A549 (cell line): ENCODE data around the gene TRAK1. TPM values are rescaled to one million over a fixed set of nuclear protein-coding genes. Genes with fewer than 3 reads are reported as not detected.

Experiments
- ATAC-seq, 2 experiments: fragments of 200-7000 bp in 1 of 2; fragments of >200 bp in 1 of 2; cut with Nextera tagmentation in 1 of 2; cut with Tn5 transposase in 1 of 2; 3 replicates each; pipeline versions ENCODE4 v1.8.0 to v1.9.1; 2018 to 2020; ENCODE audit warnings: mild to moderate bottlenecking in 1 of 2, moderate library complexity in 1 of 2
- CTCF ChIA-PET: fragments of 300-600 bp; sonication (Branson Sonifier 250); formaldehyde crosslinking; extraction: SDS; loops from one replicate; lab custom pipeline; 2021; ENCODE audit warnings: antibody characterized with exemption, inconsistent platforms; lab: Yijun Ruan, JAX
- POLR2A ChIA-PET: fragments of 350-600 bp; formaldehyde crosslinking; extraction: SDS; loops from one replicate; lab custom pipeline; 2021; ENCODE audit warnings: antibody characterized with exemption, inconsistent platforms; lab: Yijun Ruan, JAX
- DNase-seq, 2 experiments: peaks; one replicate each; pipeline versions ENCODE4 v3.0.0 to v3.0.0-alpha.2; 2011 to 2016; ENCODE audit warnings: low read depth in 1 of 2, low spot score in 1 of 2
- FAIRE-seq: peaks from 2 replicates; lab custom pipeline; 2011; peaks lifted over from hg19 to GRCh38; lab: Jason Lieb, UNC
- H3K27ac ChIP-seq, 2 experiments: fragments of >200 bp; sonication (Bioruptor Twin); formaldehyde crosslinking; 3 replicates each; pipeline ENCODE4 v1.5.1; 2016 to 2017
- H3K4me1 ChIP-seq: fragments of >200 bp; sonication (Bioruptor Twin); formaldehyde crosslinking; 3 replicates; pipeline ENCODE4 v1.6.1; 2016
- H3K4me2 ChIP-seq: fragments of >200 bp; sonication (Bioruptor Twin); formaldehyde crosslinking; 3 replicates; pipeline ENCODE4 v1.6.1; 2016
- H3K4me3 ChIP-seq: fragments of >200 bp; sonication (Bioruptor Twin); formaldehyde crosslinking; 3 replicates; pipeline ENCODE4 v1.5.1; 2016
- H3K9me3 ChIP-seq: fragments of >200 bp; sonication (Bioruptor Twin); formaldehyde crosslinking; 3 replicates; pipeline ENCODE4 v1.6.1; 2016
- CBX8 ChIP-seq: fragments of 200-600 bp; sonication (generic); IDR thresholded peaks from 2 replicates; pipeline ENCODE4 v1.6.1; 2016
- CEBPB ChIP-seq, 2 experiments: fragments of >200 bp in 1 of 2; sonication (Bioruptor Twin) in 1 of 2; formaldehyde crosslinking in 1 of 2; IDR thresholded peaks; 2 replicates each; pipeline ENCODE4 v1.6.1; 2012 to 2016
- E2F6 ChIP-seq: IDR thresholded peaks from 2 replicates; pipeline ENCODE4 v1.6.1; 2012; ENCODE audit warnings: low read depth, borderline replicate concordance
- ELK1 ChIP-seq: fragments of 150-350 bp; IDR thresholded peaks from 2 replicates; pipeline ENCODE4 v1.6.1; 2014; ENCODE audit warnings: low read depth, mild to moderate bottlenecking, low read length
- EP300 ChIP-seq, 2 experiments: fragments of >200 bp; sonication (Bioruptor Twin); formaldehyde crosslinking; IDR thresholded peaks; 2 replicates in 1 of 2; 3 replicates in 1 of 2; pipeline ENCODE4 v1.6.1; 2016 to 2017
- FOXS1 ChIP-seq: fragments of 250-450 bp; sonication (Bioruptor Pico); IDR thresholded peaks from 2 replicates; pipeline ENCODE4 v1.5.0; 2020; ENCODE audit warnings: mild to moderate bottlenecking, moderate library complexity
- HDAC2 ChIP-seq: fragments of 200-600 bp; sonication (generic); IDR thresholded peaks from 2 replicates; pipeline ENCODE4 v1.6.1; 2016
- HES2 ChIP-seq: fragments of >200 bp; sonication (Bioruptor Twin); formaldehyde crosslinking; IDR thresholded peaks from 2 replicates; pipeline ENCODE4 v1.6.1; 2016
- HOXA7 ChIP-seq: fragments of 250-450 bp; sonication (Bioruptor Pico); IDR thresholded peaks from 2 replicates; pipeline ENCODE4 v1.5.0; 2020; ENCODE audit warnings: mild to moderate bottlenecking, moderate library complexity
- HOXB5 ChIP-seq: fragments of 250-450 bp; sonication (Bioruptor Pico); IDR thresholded peaks from 2 replicates; pipeline ENCODE4 v1.5.0; 2020; ENCODE audit warnings: mild to moderate bottlenecking, moderate library complexity
- KDM1A ChIP-seq: fragments of 200-600 bp; sonication (generic); IDR thresholded peaks from 2 replicates; pipeline ENCODE4 v1.6.1; 2016; ENCODE audit warnings: low read depth, mild to moderate bottlenecking
- KDM5A ChIP-seq: fragments of 200-600 bp; sonication (generic); IDR thresholded peaks from 2 replicates; pipeline ENCODE4 v1.6.1; 2016; ENCODE audit warnings: antibody characterized with exemption, mild to moderate bottlenecking
- MAFK ChIP-seq: fragments of 450-650 bp; IDR thresholded peaks from 2 replicates; pipeline ENCODE4 v1.6.1; 2014; ENCODE audit not compliant: partially characterized antibody
- MAX ChIP-seq: IDR thresholded peaks from 2 replicates; pipeline ENCODE4 v1.6.1; 2012
- MYC ChIP-seq: IDR thresholded peaks from 2 replicates; pipeline ENCODE4 v1.6.1; 2012; ENCODE audit warnings: mild to moderate bottlenecking, inconsistent platforms, low read length, improper control_type of control experiment, borderline replicate concordance
- NFE2L2 ChIP-seq: fragments of 150-350 bp; conservative IDR thresholded peaks from 2 replicates; pipeline ENCODE4 v1.6.1; 2014; ENCODE audit warnings: low read length
- NPAS2 ChIP-seq: fragments of 250-450 bp; sonication (Bioruptor Pico); IDR thresholded peaks from 2 replicates; pipeline ENCODE4 v1.8.0; 2022; ENCODE audit warnings: mild to moderate bottlenecking, moderate library complexity, borderline replicate concordance
- PHF8 ChIP-seq: fragments of 200-600 bp; sonication (generic); IDR thresholded peaks from 2 replicates; pipeline ENCODE4 v1.6.1; 2016; ENCODE audit warnings: low read depth, mild to moderate bottlenecking, antibody characterized with exemption, moderate library complexity, borderline replicate concordance
- POLR2A ChIP-seq: IDR thresholded peaks from 2 replicates; pipeline ENCODE4 v1.6.1; 2012; ENCODE audit warnings: mild to moderate bottlenecking, low read length
- RAD21 ChIP-seq, 2 experiments: fragments of >200 bp in 1 of 2; sonication (Bioruptor Twin) in 1 of 2; formaldehyde crosslinking in 1 of 2; IDR thresholded peaks in 1 of 2; conservative IDR thresholded peaks in 1 of 2; 2 replicates in 1 of 2; 3 replicates in 1 of 2; pipeline ENCODE4 v1.6.1; 2012 to 2018; ENCODE audit warnings: inconsistent platforms in 1 of 2
- RCOR1 ChIP-seq: fragments of 150-350 bp; IDR thresholded peaks from 2 replicates; pipeline ENCODE4 v1.6.1; 2014; ENCODE audit warnings: antibody characterized with exemption, low read length, low read depth
- REST ChIP-seq: fragments of 200-600 bp; sonication (generic); IDR thresholded peaks from 2 replicates; pipeline ENCODE4 v1.6.1; 2016; ENCODE audit warnings: antibody characterized with exemption, mild to moderate bottlenecking, moderate library complexity
- TP53 ChIP-seq: fragments of 250-450 bp; sonication (Bioruptor Pico); IDR thresholded peaks from 2 replicates; pipeline ENCODE4 v1.5.0; 2021; ENCODE audit warnings: mild to moderate bottlenecking, moderate library complexity
- USF2 ChIP-seq: fragments of 450-650 bp; IDR thresholded peaks from 2 replicates; pipeline ENCODE4 v1.6.1; 2014; ENCODE audit warnings: antibody characterized with exemption
- ZFP36 ChIP-seq: fragments of 450-650 bp; IDR thresholded peaks from 2 replicates; pipeline ENCODE4 v1.6.1; 2014; ENCODE audit warnings: borderline replicate concordance; ENCODE audit not compliant: partially characterized antibody
- WGBS: methylation state at CpG from one replicate; pipeline ENCODE4 v1.1.6; 2017; ENCODE audit errors: missing lambda C conversion rate; 5-methylcytosine and 5-hydroxymethylcytosine counted together
- polyA plus RNA-seq, 4 experiments: library from polyadenylated mRNA; depleted of rRNA in 3 of 4; stranded (reverse); fragments of >200 nt; fragmentation: RNase III in 1 of 4; extraction: RNeasy Plus Mini Kit Qiagen cat#74134 plus additional on column Dnase treatment in 1 of 4; gene quantifications; 2 replicates in 3 of 4; 3 replicates in 1 of 4; pipeline ENCODE4 v1.2.3, GENCODE V29; 2011 to 2017

Gene TRAK1
- polyA plus RNA-seq, 2 of the 4 experiments (the other 2 are of a cell fraction): 12.2 to 22.3 TPM

- no peak for TF ChIP-seq ZFP36
Measured at GRCh38 chr3:42230860-42231259, 139.7 kb downstream of the TRAK1 start (continued).

- POLR2A ChIA-PET: no interaction called here
- DNase-seq (no peak), FAIRE-seq (no peak), ATAC-seq (no peak)
- TF ChIP-seq POLR2A: no peak
- no peak for TF ChIP-seq NFE2L2
- peak; percentile 46 for TF ChIP-seq MAFK
- TF ChIP-seq TP53 (CRISPR knock-in tag): no peak
- TF ChIP-seq KDM1A: no peak
- no peak overlapping the region for H3K4me2 ChIP-seq
- no peaks in the 10 kb centered on the region for H3K4me1 ChIP-seq
- no peak overlapping the region for H3K4me3 ChIP-seq
- no peak overlapping the region for H3K27ac ChIP-seq
- peaks cover 9% of the 10 kb centered on the region; the same call in 1 of the 3 replicates for H3K9me3 ChIP-seq
- CTCF ChIA-PET: no interaction called here
Measured at GRCh38 chr3:42235532-42235931, 144.4 kb downstream of the TRAK1 start.

- no peak overlapping the region for H3K27ac ChIP-seq
- H3K4me1 ChIP-seq: no peaks in the 10 kb centered on the region
- DNase-seq (no peak), ATAC-seq (no peak), FAIRE-seq (no peak)
- peaks cover 9% of the 10 kb centered on the region; the same call in 1 of the 3 replicates for H3K9me3 ChIP-seq
- 48% methylated on average over 2 of the region's 2 CpGs for WGBS
- ChIA-PET CTCF (interaction anchor here (1.2 kb wide), 1 partner anchor 11 kb away, joined by 5 read pairs; no protein-coding TSS in a partner anchor), POLR2A (no interaction called here)
- no peak overlapping the region for H3K4me2 ChIP-seq
- no peak overlapping the region for H3K4me3 ChIP-seq
- TF ChIP-seq TP53 (CRISPR knock-in tag): no peak
- TF ChIP-seq HOXA7 (CRISPR knock-in tag): no peak
- no peak for TF ChIP-seq KDM1A
- TF ChIP-seq POLR2A: no peak
- no peak for TF ChIP-seq EP300 (IDR thresholded peaks at IDR 0.05)
- TF ChIP-seq NPAS2 (CRISPR knock-in tag): no peak
- no peak for TF ChIP-seq FOXS1 (CRISPR knock-in tag)
- TF ChIP-seq MAX: no peak
- no peak for TF ChIP-seq CBX8
- no peak for TF ChIP-seq USF2
- no peak for TF ChIP-seq CEBPB (IDR thresholded peaks at IDR 0.05)
Measured at GRCh38 chr3:42236611-42237010, 145.5 kb downstream of the TRAK1 start.

GRCh38 chr3:42246091-42246490 is 154.9 kb downstream of the TRAK1 start:
- POLR2A ChIA-PET: no interaction called here
- no peak for ATAC-seq
- H3K4me3 ChIP-seq: no peak overlapping the region
- DNase-seq: no peak
- no peaks in the 10 kb centered on the region for H3K4me1 ChIP-seq
- no peaks in the 10 kb centered on the region for H3K9me3 ChIP-seq
- CTCF ChIA-PET: interaction anchor here (1.0 to 7.0 kb wide), 7 partner anchors 16 to 301 kb away, joined by 3 to 63 read pairs (median 12); no protein-coding TSS in a partner anchor
- H3K4me2 ChIP-seq: no peak overlapping the region
- FAIRE-seq: no peak
- WGBS: 0% methylated on average over 1 of the region's 1 CpG
- H3K27ac ChIP-seq: no peak overlapping the region
- TF ChIP-seq NPAS2 (CRISPR knock-in tag) (no peak), HDAC2 (no peak), HES2 (no peak), ELK1 (no peak), POLR2A (no peak), KDM1A (no peak), RCOR1 (no peak), E2F6 (no peak), USF2 (no peak), HOXB5 (CRISPR knock-in tag) (no peak), RAD21 (conservative IDR thresholded peaks at IDR 0.05 in 1 of 2, IDR thresholded peaks at IDR 0.05 in 1 of 2) (no peak), KDM5A (no peak), PHF8 (no peak), MYC (no peak), REST (no peak)
